K562 (cell line): ENCODE data around the gene ZNF473. TPM values are rescaled to one million over a fixed set of nuclear protein-coding genes. Genes with fewer than 3 reads are reported as not detected.

Experiments
- ARID2 ChIP-seq: fragments of 450-650 bp; IDR thresholded peaks from 2 replicates; pipeline ENCODE4 v1.6.1; 2017; ENCODE audit warnings: antibody characterized with exemption, mild to moderate bottlenecking
- ELK1 ChIP-seq: sonication (generic); formaldehyde crosslinking; IDR thresholded peaks from 2 replicates; pipeline ENCODE4 v1.8.1; 2022; ENCODE audit warnings: missing genetic modification reagents
- ETV6 ChIP-seq, 3 experiments: fragments of 150-350 bp in 1 of 3; sonication (generic) in 1 of 3; formaldehyde crosslinking in 1 of 3; IDR thresholded peaks; 2 replicates each; pipeline versions ENCODE4 v1.6.1 to v1.8.0; 2014 to 2022; ENCODE audit warnings: borderline replicate concordance in 2 of 3, low read depth in 2 of 3, antibody characterized with exemption in 1 of 3, low read length in 1 of 3, mild to moderate bottlenecking in 1 of 3, missing genetic modification reagents in 1 of 3
- GATAD2A ChIP-seq: fragments of 450-650 bp; IDR thresholded peaks from 2 replicates; pipeline ENCODE4 v1.6.1; 2017
- HMG20B ChIP-seq: fragments of 250-450 bp; sonication (Bioruptor Pico); IDR thresholded peaks from 2 replicates; pipeline ENCODE4 v1.5.0; 2021; ENCODE audit warnings: mild to moderate bottlenecking
- MAZ ChIP-seq, 2 experiments: fragments of 450-650 bp in 1 of 2; sonication (generic) in 1 of 2; formaldehyde crosslinking; IDR thresholded peaks in 1 of 2; conservative IDR thresholded peaks in 1 of 2; 2 replicates each; pipeline versions ENCODE4 v1.4.0 to v1.5.0; 2020; ENCODE audit warnings: mild to moderate bottlenecking in 1 of 2, missing genetic modification reagents in 1 of 2
- STAT5A ChIP-seq: IDR thresholded peaks from 2 replicates; pipeline ENCODE4 v1.6.1; 2012; ENCODE audit warnings: low read length, inconsistent platforms, borderline replicate concordance
- TCF7 ChIP-seq: sonication (generic); IDR thresholded peaks from 2 replicates; pipeline ENCODE4 v1.6.1; 2016; ENCODE audit warnings: antibody characterized with exemption, borderline replicate concordance
- ZNF280B ChIP-seq: fragments of 250-450 bp; sonication (Bioruptor Pico); IDR thresholded peaks from 2 replicates; pipeline ENCODE4 v1.5.1; 2021; ENCODE audit warnings: mild to moderate bottlenecking
- ZNF384 ChIP-seq: IDR thresholded peaks from 2 replicates; pipeline ENCODE4 v1.6.1; 2012; ENCODE audit warnings: low read depth, low read length, improper control_type of control experiment
- ZNF717 ChIP-seq: fragments of 250-450 bp; sonication (Bioruptor Pico); IDR thresholded peaks from 2 replicates; pipeline ENCODE4 v1.5.0; 2021
- polyA plus RNA-seq, 8 experiments: library from polyadenylated mRNA; depleted of rRNA in 4 of 8; stranded (reverse) in 5 of 8; unstranded in 3 of 8; fragments of >200 nt; fragmentation: Nextera tagmentation in 2 of 8; fragmentation: Illumina TruSeq in 1 of 8; extraction: Ambion mirVana in 2 of 8; extraction: Trizol in 1 of 8; gene quantifications; 2 replicates each; pipeline versions ENCODE4 v1.2.1 to v1.2.3, GENCODE V29; 2011 to 2014; ENCODE audit warnings: inconsistent platforms in 1 of 8, missing spikeins in 1 of 8
- total RNA-seq, 7 experiments: library from RNA; depleted of rRNA in 6 of 7; stranded (reverse); fragments of >200 nt in 6 of 7; fragmentation: Illumina TruSeq in 2 of 7; extraction: Trizol in 2 of 7; gene quantifications; 2 replicates each; pipeline versions ENCODE4 v1.2.1 to v1.2.3, GENCODE V29; 2011 to 2021; ENCODE audit warnings: low replicate concordance in 1 of 7

Gene ZNF473
- total and polyA plus RNA-seq, 9 of the 15 experiments (the other 6 are each of a cell fraction or from before 2014, with no cell fraction given), result 8.2 to 34.0 (median 28.5) TPM

GRCh38 chr19:50025022-50025793, 597 bp upstream of the ZNF473 start, which contains the start of gene VRK3 (continued):
- TF ChIP-seq ZNF280B (CRISPR knock-in tag) (no peak), ARID2 (no peak), TCF7 (no peak), STAT5A (peak; percentile 91), MAZ (CRISPR knock-in tag; conservative IDR thresholded peaks at IDR 0.05 in 1 of 2, IDR thresholded peaks at IDR 0.05 in 1 of 2) (peak; percentile 65 to 94), ZNF384 (no peak), GATAD2A (no peak), ELK1 (no peak), ETV6 (IDR thresholded peaks at IDR 0.05; ENCODE audit: borderline replicate concordance in 1 of 2, low read depth in 2 of 2, low read length in 1 of 2) (no peak), ETV6 (CRISPR knock-in tag; IDR thresholded peaks at IDR 0.05; ENCODE audit: borderline replicate concordance) (no peak), ZNF717 (no peak), HMG20B (CRISPR knock-in tag) (no peak)
